HCT116 (cell line): ENCODE results near the gene CTDSP1. TPM values are rescaled to one million over a fixed set of nuclear protein-coding genes. Genes with fewer than 3 reads are reported as not detected.
A peak's percentile ranks its signal among the peaks of the same experiment; 100 is the strongest.

ENCODE experiments used
- ATAC-seq: fragments of 200-7000 bp; cut with Tn5 transposase; 2 replicates; pipeline ENCODE4 v1.9.1; 2020; ENCODE audit warnings: mild to moderate bottlenecking, moderate library complexity
- BruUV-seq: library from RNA; stranded (reverse); fragments of 400-500 nt; replicated peaks from 2 replicates; lab custom pipeline; 2021; lab: Mats Ljungman, UMichigan
- CTCF ChIA-PET: fragments of 300-600 bp; sonication (Branson Sonifier 250); formaldehyde crosslinking; loops from one replicate; lab custom pipeline; 2021; ENCODE audit warnings: antibody characterized with exemption; lab: Charles Lee
- POLR2A ChIA-PET: fragments of 300-600, 350-600 bp; sonication (Branson Sonifier 250); formaldehyde crosslinking; loops from one replicate; lab custom pipeline; 2021; ENCODE audit warnings: antibody characterized with exemption; lab: Charles Lee
- RAD21 ChIA-PET, 2 experiments: fragments of 300-600 bp; sonication (Branson Sonifier 250); formaldehyde crosslinking; loops; one replicate each; lab custom pipeline; 2023; ENCODE audit warnings: low total read pairs in 2 of 2; ENCODE audit not compliant: uncharacterized antibody in 2 of 2, unreplicated experiment in 2 of 2, low non-redundant PET in 1 of 2; lab: Charles Lee
- DNase-seq: peaks from one replicate; pipeline ENCODE4 v3.0.0-alpha.2; 2010; ENCODE audit warnings: low read depth, low spot score
- H2AFZ ChIP-seq: fragments of 200-600 bp; shearing (Covaris generic), sonication (generic); 2 replicates; pipeline ENCODE4 v1.6.1; 2017; ENCODE audit warnings: low read depth, mixed run types, mixed read lengths, antibody characterized with exemption, low read length; ENCODE audit not compliant: poor library complexity, severe bottlenecking
- H3K27ac ChIP-seq: 2 replicates; pipeline ENCODE4 v1.5.1; 2012; ENCODE audit warnings: low read depth, low read length
- H3K27me3 ChIP-seq: fragments of 200-600 bp; sonication (generic); 2 replicates; pipeline ENCODE4 v1.6.1; 2016; ENCODE audit warnings: mixed run types, low read length, mixed read lengths; ENCODE audit not compliant: insufficient read depth
- H3K36me3 ChIP-seq, 2 experiments: fragments of 200-500 bp in 1 of 2; fragments of 200-600 bp in 1 of 2; sonication (Bioruptor generic) in 1 of 2; sonication (generic) in 1 of 2; 2 replicates each; pipeline versions ENCODE4 v1.5.1 to v1.6.1; 2014 to 2016; ENCODE audit warnings: low read length in 2 of 2, inconsistent platforms in 1 of 2, mixed read lengths in 1 of 2, mixed run types in 1 of 2; ENCODE audit not compliant: insufficient read depth in 2 of 2, control insufficient read depth in 1 of 2
- H3K4me1 ChIP-seq, 2 experiments: fragments of 200-600 bp in 1 of 2; sonication (generic) in 1 of 2; 2 replicates each; pipeline versions ENCODE4 v1.5.1 to v1.6.1; 2012 to 2017; ENCODE audit warnings: low read length in 2 of 2, inconsistent platforms in 1 of 2, mild to moderate bottlenecking in 1 of 2, mixed read lengths in 1 of 2, mixed run types in 1 of 2, moderate library complexity in 1 of 2; ENCODE audit not compliant: insufficient read depth in 2 of 2, control insufficient read depth in 1 of 2
- H3K4me2 ChIP-seq: fragments of 200-600 bp; sonication (generic); 2 replicates; pipeline ENCODE4 v1.6.1; 2017; ENCODE audit warnings: mixed run types, low read length, mixed read lengths
- H3K4me3 ChIP-seq, 2 experiments: fragments of 200-600 bp in 1 of 2; sonication (generic) in 1 of 2; replicated peaks in 1 of 2; 2 replicates each; pipeline ENCODE4 v1.5.1; 2011 to 2016; ENCODE audit warnings: low read length in 2 of 2, control low read depth in 1 of 2, low read depth in 1 of 2, mild to moderate bottlenecking in 1 of 2, mixed read lengths in 1 of 2, mixed run types in 1 of 2
- H3K79me2 ChIP-seq: fragments of 200-600 bp; sonication (generic); 2 replicates; pipeline ENCODE4 v1.6.1; 2017; ENCODE audit warnings: mild to moderate bottlenecking, mixed run types, low read length, moderate library complexity, mixed read lengths; ENCODE audit not compliant: insufficient read depth
- H3K9ac ChIP-seq: fragments of 200-600 bp; sonication (generic); 2 replicates; pipeline ENCODE4 v1.6.1; 2016; ENCODE audit warnings: low read length, mixed read lengths
- H3K9me2 ChIP-seq: fragments of 200-600 bp; sonication (generic), shearing (Covaris generic); 2 replicates; pipeline ENCODE4 v1.6.1; 2017; ENCODE audit warnings: mixed run types, mild to moderate bottlenecking, moderate library complexity; ENCODE audit not compliant: insufficient read depth
- H3K9me3 ChIP-seq, 2 experiments: fragments of 200-500 bp in 1 of 2; fragments of 200-600 bp in 1 of 2; sonication (Bioruptor generic) in 1 of 2; sonication (generic) in 1 of 2; 2 replicates each; pipeline ENCODE4 v1.6.1; 2014 to 2017; ENCODE audit warnings: low read length in 2 of 2, mixed read lengths in 2 of 2, inconsistent platforms in 1 of 2, low read depth in 1 of 2, mild to moderate bottlenecking in 1 of 2, mixed run types in 1 of 2, moderate library complexity in 1 of 2; ENCODE audit not compliant: control insufficient read depth in 1 of 2, insufficient read depth in 1 of 2
- H4K20me1 ChIP-seq: fragments of 200-600 bp; sonication (generic), shearing (Covaris generic); 2 replicates; pipeline ENCODE4 v1.6.1; 2017; ENCODE audit warnings: mixed run types, mild to moderate bottlenecking, moderate library complexity; ENCODE audit not compliant: insufficient read depth
- ATF3 ChIP-seq: IDR thresholded peaks from 2 replicates; pipeline ENCODE4 v1.6.1; 2012
- CTCF ChIP-seq, 3 experiments: fragments of 200-600 bp in 1 of 3; sonication (generic) in 1 of 3; IDR thresholded peaks in 2 of 3; conservative IDR thresholded peaks in 1 of 3; 2 replicates each; pipeline ENCODE4 v1.5.1; 2012 to 2017; ENCODE audit warnings: low read depth in 2 of 3, low read length in 2 of 3, antibody characterized with exemption in 1 of 3, borderline replicate concordance in 1 of 3, control low read depth in 1 of 3, mild to moderate bottlenecking in 1 of 3, mixed read lengths in 1 of 3, mixed run types in 1 of 3, moderate library complexity in 1 of 3; ENCODE audit not compliant: insufficient read depth in 1 of 3
- ELF1 ChIP-seq: IDR thresholded peaks from 2 replicates; pipeline ENCODE4 v1.6.1; 2012; ENCODE audit warnings: low read depth, borderline replicate concordance
- FOSL1 ChIP-seq: IDR thresholded peaks from 2 replicates; pipeline ENCODE4 v1.6.1; 2012; ENCODE audit warnings: low read depth
- REST ChIP-seq: IDR thresholded peaks from 2 replicates; pipeline ENCODE4 v1.6.1; 2012; ENCODE audit warnings: low read depth
- SP1 ChIP-seq: IDR thresholded peaks from 2 replicates; pipeline ENCODE4 v1.6.1; 2012; ENCODE audit warnings: low read depth
- SRF ChIP-seq: IDR thresholded peaks from 2 replicates; pipeline ENCODE4 v1.6.1; 2012; ENCODE audit warnings: low read depth
- TCF7L2 ChIP-seq: IDR thresholded peaks from 2 replicates; pipeline ENCODE4 v1.7.0; 2011; ENCODE audit warnings: borderline replicate concordance, inconsistent platforms; ENCODE audit not compliant: insufficient read depth, insufficient read length; ENCODE audit errors: extremely low read depth
- ZFX ChIP-seq: fragments of 450-650 bp; IDR thresholded peaks from 2 replicates; pipeline ENCODE4 v1.6.1; 2017
- ZNF274 ChIP-seq: fragments of 200-500 bp; sonication (Bioruptor generic); IDR thresholded peaks from 2 replicates; pipeline ENCODE4 v1.6.1; 2014; ENCODE audit warnings: mild to moderate bottlenecking, low read depth, low read length, inconsistent platforms
- intact Hi-C: fragments of 100-400 bp; cut with micrococcal nuclease; formaldehyde crosslinking; loops from 2 replicates; pipeline ENCODE4 v1.10.0; 2022
- total RNA-seq: library from RNA; stranded (reverse); gene quantifications from one replicate; pipeline ENCODE4 v1.2.1, GENCODE V29; 2021; ENCODE audit not compliant: unreplicated experiment

The CTDSP1 gene
- total RNA-seq, 1 experiment from 2014 or later = 90.7 TPM

DNA sequence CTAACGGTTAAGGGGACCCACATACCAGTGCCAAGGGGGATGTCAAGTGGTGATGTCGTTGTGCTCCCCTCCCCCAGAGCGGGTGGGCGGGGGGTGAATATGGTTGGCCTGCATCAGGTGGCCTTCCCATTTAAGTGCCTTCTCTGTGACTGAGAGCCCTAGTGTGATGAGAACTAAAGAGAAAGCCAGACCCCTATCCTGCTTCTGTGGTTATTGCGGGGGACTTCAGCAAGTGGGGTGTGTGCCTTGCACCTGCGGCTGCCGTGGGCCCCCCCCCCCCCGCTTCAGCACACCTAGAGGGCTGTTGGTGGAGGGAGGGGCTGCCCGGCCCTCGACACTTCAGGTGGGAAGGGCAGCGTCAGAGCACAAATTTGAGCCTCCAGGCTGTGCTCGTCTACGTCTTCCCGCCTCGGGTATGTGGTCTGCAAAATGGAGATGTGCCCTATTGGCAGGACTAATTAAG is 6.1 kb downstream of the CTDSP1 start:
- H3K4me3 ChIP-seq = peak overlapping the region; percentile 30 to 56
- no peak overlapping the region for H2AFZ ChIP-seq
- peaks cover 19% of the 10 kb centered on the region for H3K79me2 ChIP-seq
- CTCF ChIA-PET = interaction anchor here (0.6 to 1.6 kb wide), 2 partner anchors 9 to 348 kb away, joined by 3 to 8 read pairs; no protein-coding TSS in a partner anchor
- intact Hi-C loops = loop anchor here (1.0 to 5.0 kb wide), 3 partner anchors 61 to 442 kb away; no protein-coding TSS in a partner anchor
- RAD21 ChIA-PET = no interaction called here
- DNase-seq (no peak), ATAC-seq (peak; percentile 42)
- peaks cover 25 to 33% of the 10 kb centered on the region in 2 experiments for H3K4me1 ChIP-seq
- H3K9me3 ChIP-seq = no peaks in the 10 kb centered on the region
- no peaks in the 10 kb centered on the region for H3K27me3 ChIP-seq
- H3K4me2 ChIP-seq = peak overlapping the region; percentile 96
- H3K27ac ChIP-seq = peak overlapping the region; percentile 90
- no peak for TF ChIP-seq ELF1
- no peak for TF ChIP-seq TCF7L2
- TF ChIP-seq FOSL1 = no peak
- TF ChIP-seq SRF = no peak
- TF ChIP-seq REST = no peak
- no peak for TF ChIP-seq ZNF274
- TF ChIP-seq SP1 = no peak
- TF ChIP-seq ATF3 = no peak
- no peak for TF ChIP-seq ZFX
- TF ChIP-seq CTCF (IDR thresholded peaks at IDR 0.05 in 2 of 3, conservative IDR thresholded peaks at IDR 0.05 in 1 of 3; ENCODE audit: borderline replicate concordance in 1 of 3, insufficient read depth in 1 of 3, low read depth in 2 of 3, low read length in 2 of 3) = no peak
- H3K36me3 ChIP-seq = peaks cover 17 to 18% of the 10 kb centered on the region in 2 experiments
- H4K20me1 ChIP-seq = no peaks in the 10 kb centered on the region
- no peaks in the 10 kb centered on the region for H3K9me2 ChIP-seq
- peak overlapping the region; percentile 69 for H3K9ac ChIP-seq
- POLR2A ChIA-PET = no interaction called here
- no TSS peak for BruUV-seq
